Nephron progenitor cell (in vitro differentiated cells): Measurements from ENCODE around the gene STARD10.

Source experiments
- DNase-seq: peaks from one replicate; pipeline ENCODE4 v3.0.0; 2021
- H3K27ac Mint-ChIP-seq: 2 replicates; pipeline ENCODE4 v1.8.0; 2021; ENCODE audit warnings: mild to moderate bottlenecking, moderate library complexity, mixed read lengths
- H3K27me3 Mint-ChIP-seq: 2 replicates; pipeline ENCODE4 v1.8.0; 2021; ENCODE audit warnings: mild to moderate bottlenecking, low read depth, mixed read lengths; ENCODE audit not compliant: poor library complexity
- H3K36me3 Mint-ChIP-seq: 2 replicates; pipeline ENCODE4 v1.8.0; 2021; ENCODE audit warnings: low read depth, mixed read lengths
- H3K4me1 Mint-ChIP-seq: 2 replicates; pipeline ENCODE4 v1.8.0; 2021; ENCODE audit warnings: mixed read lengths
- H3K4me3 Mint-ChIP-seq: 2 replicates; pipeline ENCODE4 v1.8.0; 2021; ENCODE audit warnings: mild to moderate bottlenecking, moderate library complexity, mixed read lengths
- H3K9me3 Mint-ChIP-seq: 2 replicates; pipeline ENCODE4 v1.8.0; 2021; ENCODE audit warnings: mild to moderate bottlenecking, moderate library complexity, mixed read lengths
- TF ChIP-seq, protein P1 (sequence below): fragments of 200-600 bp; sonication (generic); IDR thresholded peaks from 2 replicates; pipeline ENCODE4 v1.5.0; 2021; ENCODE audit warnings: antibody characterized with exemption

Gene STARD10

GRCh38 chr11:72724851-72725723 is 68.8 kb downstream of the STARD10 start:
- H3K27ac Mint-ChIP-seq: peak overlapping the region; percentile 17
- no peak overlapping the region for H3K4me3 Mint-ChIP-seq
- peak; percentile 82 for DNase-seq
- peaks cover 10% of the 10 kb centered on the region for H3K36me3 Mint-ChIP-seq
- TF ChIP-seq, protein P1, sequence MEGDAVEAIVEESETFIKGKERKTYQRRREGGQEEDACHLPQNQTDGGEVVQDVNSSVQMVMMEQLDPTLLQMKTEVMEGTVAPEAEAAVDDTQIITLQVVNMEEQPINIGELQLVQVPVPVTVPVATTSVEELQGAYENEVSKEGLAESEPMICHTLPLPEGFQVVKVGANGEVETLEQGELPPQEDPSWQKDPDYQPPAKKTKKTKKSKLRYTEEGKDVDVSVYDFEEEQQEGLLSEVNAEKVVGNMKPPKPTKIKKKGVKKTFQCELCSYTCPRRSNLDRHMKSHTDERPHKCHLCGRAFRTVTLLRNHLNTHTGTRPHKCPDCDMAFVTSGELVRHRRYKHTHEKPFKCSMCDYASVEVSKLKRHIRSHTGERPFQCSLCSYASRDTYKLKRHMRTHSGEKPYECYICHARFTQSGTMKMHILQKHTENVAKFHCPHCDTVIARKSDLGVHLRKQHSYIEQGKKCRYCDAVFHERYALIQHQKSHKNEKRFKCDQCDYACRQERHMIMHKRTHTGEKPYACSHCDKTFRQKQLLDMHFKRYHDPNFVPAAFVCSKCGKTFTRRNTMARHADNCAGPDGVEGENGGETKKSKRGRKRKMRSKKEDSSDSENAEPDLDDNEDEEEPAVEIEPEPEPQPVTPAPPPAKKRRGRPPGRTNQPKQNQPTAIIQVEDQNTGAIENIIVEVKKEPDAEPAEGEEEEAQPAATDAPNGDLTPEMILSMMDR: peak; percentile 81
- peaks cover 3% of the 10 kb centered on the region for H3K27me3 Mint-ChIP-seq
- H3K9me3 Mint-ChIP-seq: no peaks in the 10 kb centered on the region
- H3K4me1 Mint-ChIP-seq: peaks cover 37% of the 10 kb centered on the region

- peak overlapping the region; percentile 61 for H3K27ac Mint-ChIP-seq
- DNase-seq: no peak
Measured at GRCh38 chr11:72724021-72724551, 69.8 kb downstream of the STARD10 start.

DNA sequence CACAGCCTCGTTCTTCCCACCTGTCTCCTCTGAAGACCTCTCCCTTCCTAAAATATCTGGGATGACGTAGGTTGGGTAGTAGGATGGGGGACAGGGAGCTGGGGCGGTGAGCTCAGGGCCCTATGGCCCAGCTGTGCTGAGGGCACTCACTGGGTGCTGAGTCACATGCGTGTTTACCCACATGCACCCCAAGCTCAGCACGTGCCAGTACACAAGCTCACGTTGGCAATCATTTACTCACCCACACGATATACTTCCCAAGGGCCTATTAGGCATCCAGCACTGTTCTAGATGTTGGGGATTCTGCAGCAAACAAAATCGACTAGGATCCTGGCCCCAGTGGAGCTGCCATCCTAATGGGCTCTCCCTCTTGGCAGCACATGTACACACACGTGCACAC is 70.3 kb downstream of the STARD10 start:
- no peak overlapping the region for H3K4me3 Mint-ChIP-seq
- DNase-seq: no peak
- no peaks in the 10 kb centered on the region for H3K27me3 Mint-ChIP-seq
- H3K27ac Mint-ChIP-seq: peak overlapping the region; percentile 61
- H3K36me3 Mint-ChIP-seq: peaks cover 2% of the 10 kb centered on the region
- H3K4me1 Mint-ChIP-seq: peaks cover 44% of the 10 kb centered on the region
- TF ChIP-seq, protein P1: no peak
- H3K9me3 Mint-ChIP-seq: no peaks in the 10 kb centered on the region

More at GRCh38 chr11:72724021-72724551, 69.8 kb downstream of the STARD10 start:
- no peak overlapping the region for H3K4me3 Mint-ChIP-seq
- TF ChIP-seq, protein P1: no peak
- H3K36me3 Mint-ChIP-seq: peaks cover 6% of the 10 kb centered on the region
- no peaks in the 10 kb centered on the region for H3K9me3 Mint-ChIP-seq
- no peaks in the 10 kb centered on the region for H3K27me3 Mint-ChIP-seq
- peaks cover 44% of the 10 kb centered on the region for H3K4me1 Mint-ChIP-seq

DNA sequence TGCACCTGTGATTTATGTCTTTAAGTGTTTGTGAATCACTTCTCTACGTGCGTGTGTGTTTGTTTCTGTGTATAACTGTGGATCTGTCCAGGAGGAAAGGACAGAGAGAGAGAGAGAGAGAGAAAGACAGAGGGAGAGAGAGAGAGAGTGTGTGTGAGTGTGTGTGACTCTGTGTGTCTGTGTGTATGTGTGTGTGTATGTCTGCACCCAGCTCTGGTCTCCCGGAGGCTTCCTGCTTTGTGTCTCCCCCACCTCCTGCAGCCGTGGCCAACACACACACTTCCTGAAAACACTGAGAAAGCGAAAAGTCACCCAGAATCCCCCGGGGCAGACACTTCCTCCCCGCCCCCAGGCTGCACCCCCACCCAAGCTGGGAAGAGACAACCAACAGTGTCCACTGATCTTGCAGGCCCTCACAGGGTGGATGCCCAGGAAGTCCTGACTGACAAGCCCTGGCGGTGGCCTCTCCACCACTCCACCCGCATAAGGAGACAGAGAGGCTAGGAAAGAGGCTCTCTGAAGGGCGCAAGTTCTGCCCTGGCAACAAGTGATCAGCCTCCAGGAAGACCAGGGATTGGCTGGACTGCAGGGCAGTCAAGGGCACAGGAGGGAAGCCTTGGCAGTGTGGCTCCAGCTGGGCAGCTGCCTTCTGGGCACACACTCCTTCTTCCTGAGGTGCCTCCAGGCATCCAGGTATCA is 71.6 kb downstream of the STARD10 start:
- Mint-ChIP-seq H3K27me3 (no peaks in the 10 kb centered on the region), H3K36me3 (no peaks in the 10 kb centered on the region), H3K4me1 (peaks cover 44% of the 10 kb centered on the region), H3K9me3 (no peaks in the 10 kb centered on the region), H3K27ac (peak overlapping the region; percentile 92), H3K4me3 (peak overlapping the region; percentile 66)
- DNase-seq: peak; percentile 74
- TF ChIP-seq, protein P1: no peak

GRCh38 chr11:72721689-72722049 is 72.2 kb downstream of the STARD10 start:
- H3K9me3 Mint-ChIP-seq: no peaks in the 10 kb centered on the region
- TF ChIP-seq, protein P1: no peak
- H3K27me3 Mint-ChIP-seq: no peaks in the 10 kb centered on the region
- peaks cover 44% of the 10 kb centered on the region for H3K4me1 Mint-ChIP-seq
- H3K27ac Mint-ChIP-seq: peak overlapping the region; percentile 92
- DNase-seq: no peak
- peak overlapping the region; percentile 66 for H3K4me3 Mint-ChIP-seq
- no peaks in the 10 kb centered on the region for H3K36me3 Mint-ChIP-seq
